BLaER1 treated with 17β-estradiol and CSF1 and Interleukin-3, amounts not matched to agents 10 nM and 100 nM (cell line): ENCODE data around the gene CSF1R.

Experiments used
- H3K27ac ChIP-seq, 11 experiments: shearing (Covaris generic); formaldehyde crosslinking; 2 replicates each; pipeline ENCODE4 v1.8.1; 2022
- H3K27me3 ChIP-seq, 11 experiments: shearing (Covaris generic); formaldehyde crosslinking; 2 replicates each; pipeline ENCODE4 v1.8.1; 2022
- H3K36me3 ChIP-seq, 11 experiments: shearing (Covaris generic); formaldehyde crosslinking; 2 replicates each; pipeline ENCODE4 v1.8.1; 2022
- H3K4me1 ChIP-seq, 10 experiments: shearing (Covaris generic); formaldehyde crosslinking; 2 replicates each; pipeline ENCODE4 v1.8.1; 2022
- H3K4me2 ChIP-seq, 11 experiments: shearing (Covaris generic); formaldehyde crosslinking; 2 replicates each; pipeline ENCODE4 v1.8.1; 2022
- H3K4me3 ChIP-seq, 10 experiments: shearing (Covaris generic); formaldehyde crosslinking; 2 replicates each; pipeline ENCODE4 v1.8.1; 2022
- H3K9ac ChIP-seq, 11 experiments: shearing (Covaris generic); formaldehyde crosslinking; 2 replicates each; pipeline ENCODE4 v1.8.1; 2022
- H3K9me3 ChIP-seq, 11 experiments: shearing (Covaris generic); formaldehyde crosslinking; replicated peaks in 1 of 11; 2 replicates each; pipeline ENCODE4 v1.8.1; 2022
- H4K20me1 ChIP-seq, 11 experiments: shearing (Covaris generic); formaldehyde crosslinking; 2 replicates each; pipeline ENCODE4 v1.8.1; 2022
- Cebpa-rat ChIP-seq, 11 experiments: shearing (Covaris generic); IDR thresholded peaks; 2 replicates each; pipeline ENCODE4 v1.8.1; 2022

Gene CSF1R

DNA sequence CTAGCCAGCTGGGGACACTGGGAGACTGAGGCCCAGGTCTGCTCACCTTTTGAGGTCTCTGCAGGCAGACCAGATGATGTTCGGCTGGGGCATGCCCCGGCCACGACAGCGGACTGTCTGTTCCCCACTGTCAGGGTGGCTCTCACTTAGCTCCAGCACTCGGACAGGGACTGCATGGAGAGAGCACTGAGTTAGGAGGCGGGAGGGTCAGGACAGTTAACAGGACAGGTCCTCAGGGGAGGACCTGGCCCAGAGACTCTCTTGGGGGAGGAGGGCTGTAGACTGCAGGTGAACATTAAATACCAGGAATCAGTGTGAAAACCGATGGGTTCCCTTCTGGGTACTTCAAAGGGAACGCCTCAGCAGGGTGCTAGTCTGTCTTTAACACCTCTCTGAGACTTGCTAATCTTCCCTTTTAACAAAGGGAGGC, 44.2 kb upstream of the CSF1R start:
- Histone ChIP-seq H3K27me3 (no peaks in the 10 kb centered on the region), H3K9me3 (no peaks in the 10 kb centered on the region), H3K4me1 (peaks cover 50 to 77% (median 64%) of the 10 kb centered on the region in 10 experiments), H3K9ac (peak overlapping the region in 2 of 11 experiments; percentile 22 to 34; a peak in 3 of 22 replicates), H3K36me3 (peaks cover 0 to 99% (median 92%) of the 10 kb centered on the region in 11 experiments; a peak in 18 of 22 replicates), H4K20me1 (no peaks in the 10 kb centered on the region), H3K27ac (peak overlapping the region in 1 of 11 experiments; percentile 3; a peak in 1 of 22 replicates), H3K4me3 (no peak overlapping the region), H3K4me2 (peak overlapping the region in 5 of 11 experiments; percentile 5 to 57 (median 13); a peak in 6 of 22 replicates)
- no peak for TF ChIP-seq Cebpa-rat (IDR thresholded peaks at IDR 0.05)

GRCh38 chr5:150129813-150130492, 43.6 kb upstream of the CSF1R start:
- H3K4me3 ChIP-seq, result no peak overlapping the region
- H3K4me2 ChIP-seq, result peak overlapping the region in 5 of 11 experiments; percentile 5 to 57 (median 13); a peak in 7 of 22 replicates
- H4K20me1 ChIP-seq, result no peaks in the 10 kb centered on the region
- peaks cover 0 to 99% (median 92%) of the 10 kb centered on the region in 11 experiments; a peak in 18 of 22 replicates for H3K36me3 ChIP-seq
- TF ChIP-seq Cebpa-rat (IDR thresholded peaks at IDR 0.05), result peak in 3 of 11 experiments; percentile 14 to 51 (median 30); a peak in 2 of 22 replicates
- no peaks in the 10 kb centered on the region for H3K9me3 ChIP-seq
- peaks cover 44 to 72% (median 60%) of the 10 kb centered on the region in 10 experiments for H3K4me1 ChIP-seq
- H3K27ac ChIP-seq, result peak overlapping the region in 1 of 11 experiments; percentile 29; a peak in 2 of 22 replicates
- H3K27me3 ChIP-seq, result no peaks in the 10 kb centered on the region
- H3K9ac ChIP-seq, result 0 out of 22 replicates have a peak overlapping the region, but pooled peaks of 1 of the 11 experiments have one; percentile 34

DNA sequence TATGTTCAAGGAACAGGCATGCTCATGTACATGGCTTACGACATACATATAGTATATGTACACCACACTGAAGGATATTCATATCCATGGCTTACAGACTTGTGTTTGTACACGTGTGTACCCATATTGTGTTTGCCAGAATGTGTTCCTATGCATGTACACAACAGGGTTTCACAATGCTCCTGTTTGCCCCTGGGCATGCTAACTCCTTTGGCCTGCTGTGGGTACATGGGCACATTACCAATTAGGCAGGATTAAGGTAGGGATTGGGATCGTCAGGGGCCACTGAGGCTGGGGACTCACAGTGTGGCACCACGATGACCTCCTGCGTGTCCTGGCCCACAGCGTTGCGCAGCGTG, 43.1 kb upstream of the CSF1R start:
- peaks cover 39 to 69% (median 56%) of the 10 kb centered on the region in 10 experiments for H3K4me1 ChIP-seq
- H3K4me2 ChIP-seq, result peak overlapping the region in 1 of 11 experiments; percentile 41; a peak in 2 of 22 replicates
- peaks cover 0 to 97% (median 90%) of the 10 kb centered on the region in 11 experiments; a peak in 18 of 22 replicates for H3K36me3 ChIP-seq
- no peak overlapping the region for H3K4me3 ChIP-seq
- no peaks in the 10 kb centered on the region for H3K9me3 ChIP-seq
- no peaks in the 10 kb centered on the region for H3K27me3 ChIP-seq
- no peak for TF ChIP-seq Cebpa-rat (IDR thresholded peaks at IDR 0.05)
- no peak overlapping the region for H3K9ac ChIP-seq
- H4K20me1 ChIP-seq, result no peaks in the 10 kb centered on the region
- no peak overlapping the region for H3K27ac ChIP-seq

DNA sequence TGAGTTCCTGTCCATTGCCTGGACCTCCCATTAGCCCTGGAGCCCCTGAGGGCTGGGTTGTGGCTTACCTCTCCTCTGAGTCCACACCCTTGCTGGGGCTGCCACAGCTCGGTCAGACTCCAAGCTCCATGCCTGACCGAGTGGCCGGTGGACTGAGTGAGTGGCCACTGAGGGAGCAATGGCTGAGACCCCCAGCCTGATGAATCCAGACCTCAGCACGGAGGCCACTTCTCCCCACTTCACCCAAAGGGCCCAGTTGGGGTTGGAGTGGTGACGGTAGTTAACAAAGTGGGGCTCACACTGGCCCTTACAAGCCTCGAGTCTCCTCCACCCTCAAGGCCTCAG, 40.5 kb upstream of the CSF1R start:
- H3K9ac ChIP-seq, result peak overlapping the region in 6 of 11 experiments; percentile 0 to 21 (median 12); a peak in 2 of 22 replicates
- H3K4me1 ChIP-seq, result peaks cover 15 to 69% (median 44%) of the 10 kb centered on the region in 10 experiments; a peak in 19 of 20 replicates
- no peaks in the 10 kb centered on the region for H3K9me3 ChIP-seq
- peak overlapping the region in 5 of 11 experiments; percentile 3 to 64 (median 20); a peak in 6 of 22 replicates for H3K27ac ChIP-seq
- no peak for TF ChIP-seq Cebpa-rat (IDR thresholded peaks at IDR 0.05)
- no peaks in the 10 kb centered on the region for H4K20me1 ChIP-seq
- no peak overlapping the region for H3K4me2 ChIP-seq
- H3K27me3 ChIP-seq, result no peaks in the 10 kb centered on the region
- H3K36me3 ChIP-seq, result peaks cover 0 to 96% (median 90%) of the 10 kb centered on the region in 11 experiments; a peak in 18 of 22 replicates
- H3K4me3 ChIP-seq, result no peak overlapping the region

GRCh38 chr5:150126199-150126920, 40.0 kb upstream of the CSF1R start:
- Histone ChIP-seq H3K36me3 (peaks cover 0 to 96% (median 90%) of the 10 kb centered on the region in 11 experiments; a peak in 18 of 22 replicates), H3K4me3 (no peak overlapping the region), H3K27me3 (no peaks in the 10 kb centered on the region), H3K9ac (peak overlapping the region in 5 of 11 experiments; percentile 0 to 16 (median 9); a peak in 3 of 22 replicates), H4K20me1 (no peaks in the 10 kb centered on the region), H3K4me2 (no peak overlapping the region), H3K9me3 (no peaks in the 10 kb centered on the region), H3K27ac (peak overlapping the region in 5 of 11 experiments; percentile 3 to 64 (median 20); a peak in 5 of 22 replicates), H3K4me1 (peaks cover 10 to 67% (median 40%) of the 10 kb centered on the region in 10 experiments; a peak in 18 of 20 replicates)
- TF ChIP-seq Cebpa-rat (IDR thresholded peaks at IDR 0.05), result no peak

GRCh38 chr5:150125334-150125733, 39.0 kb upstream of the CSF1R start:
- Histone ChIP-seq H4K20me1 (no peaks in the 10 kb centered on the region), H3K27ac (peak overlapping the region in 7 of 11 experiments; percentile 13 to 37 (median 21); a peak in 6 of 22 replicates), H3K4me3 (no peak overlapping the region), H3K4me1 (peaks cover 3 to 59% (median 32%) of the 10 kb centered on the region in 10 experiments; a peak in 17 of 20 replicates), H3K36me3 (peaks cover 0 to 98% (median 93%) of the 10 kb centered on the region in 11 experiments; a peak in 18 of 22 replicates), H3K4me2 (peak overlapping the region in 1 of 11 experiments; percentile 27; a peak in 1 of 22 replicates), H3K27me3 (no peaks in the 10 kb centered on the region), H3K9me3 (no peaks in the 10 kb centered on the region), H3K9ac (0 out of 22 replicates have a peak overlapping the region, but pooled peaks of 3 of the 11 experiments have one; percentile 5 to 15 (median 9))
- no peak for TF ChIP-seq Cebpa-rat (IDR thresholded peaks at IDR 0.05)

- H3K4me2 ChIP-seq, result peak overlapping the region in 3 of 11 experiments; percentile 60 to 85 (median 80); a peak in 6 of 22 replicates
- H3K9me3 ChIP-seq, result no peaks in the 10 kb centered on the region
- peak overlapping the region in 8 of 11 experiments; percentile 21 to 76 (median 54); a peak in 12 of 22 replicates for H3K27ac ChIP-seq
- no peaks in the 10 kb centered on the region for H4K20me1 ChIP-seq
- no peak for TF ChIP-seq Cebpa-rat (IDR thresholded peaks at IDR 0.05)
- H3K4me1 ChIP-seq, result peaks cover 0 to 54% (median 27%) of the 10 kb centered on the region in 10 experiments; a peak in 16 of 20 replicates
- peaks cover 0 to 98% (median 94%) of the 10 kb centered on the region in 11 experiments; a peak in 18 of 22 replicates for H3K36me3 ChIP-seq
- H3K27me3 ChIP-seq, result no peaks in the 10 kb centered on the region
- peak overlapping the region in 5 of 11 experiments; percentile 26 to 51 (median 38); a peak in 5 of 22 replicates for H3K9ac ChIP-seq
- no peak overlapping the region for H3K4me3 ChIP-seq
Measured at GRCh38 chr5:150124596-150124995, 38.2 kb upstream of the CSF1R start.

DNA sequence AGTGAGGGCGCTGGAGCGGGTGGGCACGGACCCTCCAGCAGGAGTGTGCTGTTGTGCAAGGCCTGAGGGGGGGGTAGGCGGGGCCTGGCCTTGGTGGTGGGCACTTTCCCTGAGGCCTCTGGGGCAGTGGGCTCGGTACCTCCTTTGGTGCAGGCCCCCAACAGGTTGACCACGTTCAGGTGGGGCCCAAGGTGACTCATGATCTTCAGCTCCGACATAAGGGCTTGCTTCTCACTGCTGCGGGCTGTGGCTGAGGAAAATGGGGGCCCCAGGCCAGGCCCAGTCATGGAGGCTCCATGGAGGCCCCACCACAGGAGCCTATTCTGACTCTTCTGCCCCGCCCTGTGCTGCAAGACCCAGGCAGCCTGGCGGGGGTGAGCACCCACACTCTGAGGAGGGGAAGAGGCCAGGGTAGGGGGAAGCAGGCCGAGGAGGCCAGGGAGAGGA, 37.8 kb upstream of the CSF1R start:
- TF ChIP-seq Cebpa-rat (IDR thresholded peaks at IDR 0.05), result no peak
- Histone ChIP-seq H3K36me3 (peaks cover 0 to 98% (median 94%) of the 10 kb centered on the region in 11 experiments; a peak in 18 of 22 replicates), H3K4me2 (peak overlapping the region in 3 of 11 experiments; percentile 60 to 85 (median 80); a peak in 6 of 22 replicates), H4K20me1 (no peaks in the 10 kb centered on the region), H3K4me3 (no peak overlapping the region), H3K9ac (peak overlapping the region in 5 of 11 experiments; percentile 26 to 51 (median 38); a peak in 8 of 22 replicates), H3K27ac (peak overlapping the region in 8 of 11 experiments; percentile 21 to 76 (median 54); a peak in 12 of 22 replicates), H3K9me3 (no peaks in the 10 kb centered on the region), H3K27me3 (no peaks in the 10 kb centered on the region), H3K4me1 (peaks cover 0 to 56% (median 25%) of the 10 kb centered on the region in 10 experiments; a peak in 16 of 20 replicates)
